Measurements from ENCODE around the gene MKKS. TPM values are rescaled to one million over a fixed set of nuclear protein-coding genes. Genes with fewer than 3 reads are reported as not detected.
"Not testable (repeated sequence)": the region's sequence is repeated elsewhere in the genome, so short reads cannot be mapped to it uniquely, and the experiment has no call there.

MKKS gene
- total RNA-seq, 2 experiments from 2014 or later, result 7.1 to 7.5 TPM

- Mint-ChIP-seq H3K4me3 (no peak overlapping the region), H3K27me3 (no peaks in the 10 kb centered on the region), H3K9me3 (no peaks in the 10 kb centered on the region), H3K36me3 (peaks cover 9% of the 10 kb centered on the region), H3K4me1 (ENCODE audit: low read depth) (peaks cover 41% of the 10 kb centered on the region), H3K27ac (no peak overlapping the region)
- ChIA-PET POLR2A (interaction anchor here (0.6 to 0.7 kb wide), 2 partner anchors 23 to 27 kb away, joined by 3 to 5 read pairs; no protein-coding TSS in a partner anchor), CTCF (interaction anchor here (0.7 to 1.8 kb wide), 4 partner anchors 60 to 452 kb away, joined by 3 to 10 read pairs (median 4); no protein-coding TSS in a partner anchor)
- peak; percentile 15 for DNase-seq
- intact Hi-C loops (cut with micrococcal nuclease), result loop anchor here (1.0 to 5.0 kb wide), 3 partner anchors 17 to 452 kb away; no protein-coding TSS in a partner anchor
Observed at GRCh38 chr20:10430000-10430466, 4.0 kb downstream of the MKKS start.

GRCh38 chr20:10429443-10429981 is 4.5 kb downstream of the MKKS start:
- intact Hi-C loops (cut with micrococcal nuclease), result no loop called here
- no peak for DNase-seq
- ChIA-PET POLR2A (interaction anchor here (0.6 to 0.7 kb wide), 2 partner anchors 23 to 27 kb away, joined by 3 to 5 read pairs; no protein-coding TSS in a partner anchor), CTCF (interaction anchor here (1.5 to 1.8 kb wide), 3 partner anchors 78 to 451 kb away, joined by 4 to 10 read pairs (median 5); no protein-coding TSS in a partner anchor)
- Mint-ChIP-seq H3K36me3 (peaks cover 9% of the 10 kb centered on the region), H3K4me1 (ENCODE audit: low read depth) (peaks cover 41% of the 10 kb centered on the region), H3K4me3 (no peak overlapping the region), H3K9me3 (no peaks in the 10 kb centered on the region), H3K27me3 (no peaks in the 10 kb centered on the region), H3K27ac (no peak overlapping the region)

GRCh38 chr20:10428008-10428407 is 6.0 kb downstream of the MKKS start:
- no peak overlapping the region for H3K4me3 Mint-ChIP-seq
- ChIA-PET POLR2A (no interaction called here), CTCF (interaction anchor here (0.6 to 5.0 kb wide), 10 partner anchors 11 to 450 kb away, joined by 3 to 50 read pairs (median 6); no protein-coding TSS in a partner anchor)
- intact Hi-C loops (cut with micrococcal nuclease), result no loop called here
- H3K27me3 Mint-ChIP-seq, result no peaks in the 10 kb centered on the region
- peaks cover 6% of the 10 kb centered on the region for H3K36me3 Mint-ChIP-seq
- no peak for DNase-seq
- no peak overlapping the region for H3K27ac Mint-ChIP-seq
- H3K4me1 Mint-ChIP-seq (ENCODE audit: low read depth), result peaks cover 36% of the 10 kb centered on the region
- no peaks in the 10 kb centered on the region for H3K9me3 Mint-ChIP-seq

- intact Hi-C loops (cut with micrococcal nuclease), result loop anchor here (1.0 to 2.0 kb wide), 2 partner anchors 111 to 810 kb away; no protein-coding TSS in a partner anchor
- ChIA-PET CTCF (interaction anchor here (0.5 to 5.0 kb wide), 26 partner anchors 8 to 1019 kb away, joined by 3 to 50 read pairs (median 4); partner anchors contain the start of gene SLX4IP), POLR2A (interaction anchor here (0.6 kb wide), 1 partner anchor 249 kb away, joined by 4 read pairs; no protein-coding TSS in a partner anchor)
- Mint-ChIP-seq H3K27ac (no peak overlapping the region), H3K27me3 (no peaks in the 10 kb centered on the region), H3K4me3 (no peak overlapping the region), H3K4me1 (ENCODE audit: low read depth) (peaks cover 34% of the 10 kb centered on the region), H3K36me3 (peaks cover 8% of the 10 kb centered on the region), H3K9me3 (no peaks in the 10 kb centered on the region)
- peak; percentile 50 for DNase-seq
Observed at GRCh38 chr20:10427060-10427692, 6.8 kb downstream of the MKKS start.

- H3K4me1 Mint-ChIP-seq (ENCODE audit: low read depth), result peaks cover under 1% of the 10 kb centered on the region
- H3K9me3 Mint-ChIP-seq, result no peaks in the 10 kb centered on the region
- H3K27ac Mint-ChIP-seq, result no peak overlapping the region
Observed at GRCh38 chr20:10423735-10424134, 10.3 kb downstream of the MKKS start.

GRCh38 chr20:10419550-10420133 is 14.4 kb downstream of the MKKS start:
- Mint-ChIP-seq H3K27ac (no peak overlapping the region), H3K27me3 (no peaks in the 10 kb centered on the region), H3K36me3 (peaks cover 19% of the 10 kb centered on the region), H3K4me1 (ENCODE audit: low read depth) (peaks cover 6% of the 10 kb centered on the region), H3K4me3 (no peak overlapping the region), H3K9me3 (no peaks in the 10 kb centered on the region)
- intact Hi-C loops (cut with micrococcal nuclease), result no loop called here
- POLR2A ChIA-PET, result no interaction called here
- CTCF ChIA-PET, result no interaction called here
- no peak for DNase-seq

More at GRCh38 chr20:10423735-10424134, 10.3 kb downstream of the MKKS start:
- Mint-ChIP-seq H3K4me3 (no peak overlapping the region), H3K27me3 (no peaks in the 10 kb centered on the region), H3K36me3 (peaks cover 8% of the 10 kb centered on the region)
- ChIA-PET CTCF (interaction anchor here (0.6 kb wide), 1 partner anchor 453 kb away, joined by 3 read pairs; no protein-coding TSS in a partner anchor), POLR2A (no interaction called here)
- intact Hi-C loops (cut with micrococcal nuclease), result no loop called here
- no peak for DNase-seq

GRCh38 chr20:10417218-10417617 is 16.8 kb downstream of the MKKS start:
- POLR2A ChIA-PET, result not testable (repeated sequence)

GRCh38 chr20:10415013-10415650 is 18.9 kb downstream of the MKKS start:
- H3K27me3 Mint-ChIP-seq, result no peaks in the 10 kb centered on the region
- intact Hi-C loops (cut with micrococcal nuclease), result no loop called here
- ChIA-PET CTCF (interaction anchor here (0.8 kb wide), 1 partner anchor 10 kb away, joined by 4 read pairs; no protein-coding TSS in a partner anchor), POLR2A (no interaction called here)
- no peak overlapping the region for H3K4me3 Mint-ChIP-seq
- H3K27ac Mint-ChIP-seq, result no peak overlapping the region
- no peaks in the 10 kb centered on the region for H3K9me3 Mint-ChIP-seq
- peaks cover 19% of the 10 kb centered on the region for H3K36me3 Mint-ChIP-seq
- DNase-seq, result no peak
- H3K4me1 Mint-ChIP-seq (ENCODE audit: low read depth), result peaks cover 6% of the 10 kb centered on the region

More at GRCh38 chr20:10417218-10417617, 16.8 kb downstream of the MKKS start:
- intact Hi-C loops (cut with micrococcal nuclease); DNase-seq; H3K4me1 Mint-ChIP-seq (ENCODE audit: low read depth); H3K27me3 Mint-ChIP-seq; H3K9me3 Mint-ChIP-seq; H3K27ac Mint-ChIP-seq; H3K4me3 Mint-ChIP-seq: not testable (repeated sequence)
- peaks cover 19% of the 10 kb centered on the region for H3K36me3 Mint-ChIP-seq
- CTCF ChIA-PET, result interaction anchor here (2.6 kb wide), 1 partner anchor 10 kb away, joined by 11 read pairs; no protein-coding TSS in a partner anchor

GRCh38 chr20:10412591-10413408 is 21.2 kb downstream of the MKKS start:
- Mint-ChIP-seq H3K36me3 (peaks cover 16% of the 10 kb centered on the region), H3K27me3 (no peaks in the 10 kb centered on the region), H3K9me3 (no peaks in the 10 kb centered on the region), H3K4me1 (ENCODE audit: low read depth) (peaks cover 2% of the 10 kb centered on the region), H3K4me3 (no peak overlapping the region), H3K27ac (no peak overlapping the region)
- POLR2A ChIA-PET, result no interaction called here
- intact Hi-C loops (cut with micrococcal nuclease), result no loop called here
- CTCF ChIA-PET, result interaction anchor here (1.1 to 1.8 kb wide), 2 partner anchors 14 to 434 kb away, joined by 4 to 5 read pairs; no protein-coding TSS in a partner anchor
- no peak for DNase-seq

- Mint-ChIP-seq H3K9me3 (no peaks in the 10 kb centered on the region), H3K27me3 (no peaks in the 10 kb centered on the region), H3K36me3 (peaks cover 14% of the 10 kb centered on the region), H3K4me1 (ENCODE audit: low read depth) (no peaks in the 10 kb centered on the region), H3K27ac (no peak overlapping the region), H3K4me3 (no peak overlapping the region)
- CTCF ChIA-PET, result interaction anchor here (1.0 kb wide), 1 partner anchor 15 kb away, joined by 4 read pairs; no protein-coding TSS in a partner anchor
- POLR2A ChIA-PET, result no interaction called here
- DNase-seq, result no peak
- intact Hi-C loops (cut with micrococcal nuclease), result no loop called here
Observed at GRCh38 chr20:10411673-10412072, 22.3 kb downstream of the MKKS start.
